HUES64 (cell line): ENCODE measurements around the gene RBFOX1.

ENCODE experiments used
- H3K27ac ChIP-seq: 2 replicates; pipeline ENCODE4 v1.7.0; 2013; ENCODE audit warnings: low read depth, low read length, inconsistent platforms
- H3K27me3 ChIP-seq: 2 replicates; pipeline ENCODE4 v1.6.1; 2013; ENCODE audit warnings: mild to moderate bottlenecking, low read length; ENCODE audit not compliant: insufficient read depth
- H3K36me3 ChIP-seq: 2 replicates; pipeline ENCODE4 v1.6.1; 2013; ENCODE audit warnings: mild to moderate bottlenecking, low read length; ENCODE audit not compliant: insufficient read depth
- H3K4me1 ChIP-seq: 2 replicates; pipeline ENCODE4 v1.6.1; 2013; ENCODE audit warnings: mild to moderate bottlenecking, low read length, moderate library complexity; ENCODE audit not compliant: insufficient read depth
- H3K4me3 ChIP-seq: 2 replicates; pipeline ENCODE4 v1.5.1; 2013; ENCODE audit warnings: mild to moderate bottlenecking, low read length, moderate library complexity
- H3K9ac ChIP-seq: 2 replicates; pipeline ENCODE4 v1.6.1; 2013; ENCODE audit warnings: mild to moderate bottlenecking, low read depth, low read length
- H3K9me3 ChIP-seq: 2 replicates; pipeline ENCODE4 v1.6.1; 2013; ENCODE audit warnings: low read depth, low read length; ENCODE audit not compliant: insufficient read depth
- WGBS: fragments of 150-250, 120-280 bp; methylation state at CpG from one replicate; pipeline ENCODE4 v1.1.7; 2013; ENCODE audit warnings: missing lambda C conversion rate; 5-methylcytosine and 5-hydroxymethylcytosine counted together

RBFOX1 gene

DNA sequence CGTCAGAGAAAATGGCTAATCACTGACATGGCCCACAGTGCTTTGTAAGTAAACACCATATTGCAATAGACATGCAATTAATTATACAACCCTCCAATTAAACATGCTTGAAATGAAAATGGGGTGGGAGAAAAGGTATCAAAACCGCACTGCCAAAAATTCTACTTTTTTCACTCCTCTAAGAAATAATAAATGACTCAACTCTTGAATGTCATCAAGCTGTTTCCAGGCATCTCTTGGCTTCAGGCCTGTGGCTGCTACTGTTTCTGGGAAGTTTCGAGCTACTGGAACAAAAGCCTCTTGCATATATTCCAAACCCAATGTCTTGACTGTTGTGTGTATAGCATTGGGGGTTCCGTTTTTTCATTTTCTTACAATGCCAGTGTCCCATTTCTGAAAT lies 412.6 kb downstream of the RBFOX1 start:
- Histone ChIP-seq H3K9ac (no peak overlapping the region), H3K27me3 (no peaks in the 10 kb centered on the region), H3K9me3 (no peaks in the 10 kb centered on the region), H3K4me1 (peaks cover 3% of the 10 kb centered on the region; the same call in 1 of the 2 replicates), H3K27ac (no peak overlapping the region), H3K4me3 (no peak overlapping the region), H3K36me3 (no peaks in the 10 kb centered on the region)
- WGBS, result 77% methylated on average over 4 of the region's 4 CpGs

- Histone ChIP-seq H3K36me3 (no peaks in the 10 kb centered on the region), H3K27me3 (no peaks in the 10 kb centered on the region), H3K4me1 (peaks cover 3% of the 10 kb centered on the region; the same call in 1 of the 2 replicates), H3K4me3 (no peak overlapping the region), H3K9me3 (no peaks in the 10 kb centered on the region), H3K9ac (no peak overlapping the region), H3K27ac (no peak overlapping the region)
- WGBS, result 84% methylated on average over 3 of the region's 3 CpGs
Measured at GRCh38 chr16:7746941-7747340, 414.3 kb downstream of the RBFOX1 start.

GRCh38 chr16:7748522-7748921 lies 415.9 kb downstream of the RBFOX1 start:
- 96% methylated on average over 3 of the region's 4 CpGs for WGBS
- no peak overlapping the region for H3K9ac ChIP-seq
- H3K4me3 ChIP-seq, result no peak overlapping the region
- H3K9me3 ChIP-seq, result no peaks in the 10 kb centered on the region
- H3K27me3 ChIP-seq, result no peaks in the 10 kb centered on the region
- peaks cover 3% of the 10 kb centered on the region; the same call in 1 of the 2 replicates for H3K4me1 ChIP-seq
- no peak overlapping the region for H3K27ac ChIP-seq
- no peaks in the 10 kb centered on the region for H3K36me3 ChIP-seq

DNA sequence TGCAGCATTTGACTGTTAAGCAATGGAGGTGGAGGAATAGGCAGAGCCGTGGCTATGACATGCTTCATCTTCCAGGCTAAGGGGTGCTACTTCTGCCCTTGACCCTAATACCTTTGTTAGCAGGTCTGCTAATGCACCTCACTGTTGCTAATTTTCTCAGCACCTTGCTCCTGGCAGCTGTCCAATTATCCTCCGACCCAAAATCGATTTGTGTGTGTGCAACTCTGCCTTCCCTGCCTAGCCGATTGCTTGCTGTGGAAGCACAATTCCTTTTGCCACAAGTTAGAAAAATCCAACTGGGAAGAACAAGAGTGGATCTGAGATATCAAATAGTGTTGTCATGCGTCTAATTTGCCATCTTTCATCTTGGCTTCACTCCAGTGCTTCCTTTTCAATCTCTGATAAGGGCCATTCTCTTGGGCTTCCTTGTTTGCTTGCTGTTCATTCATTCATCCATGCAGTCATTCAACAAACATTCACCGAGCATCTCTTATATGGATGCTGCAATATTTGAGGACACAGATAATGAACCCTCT lies 422.8 kb downstream of the RBFOX1 start:
- Histone ChIP-seq H3K27ac (no peak overlapping the region), H3K27me3 (no peaks in the 10 kb centered on the region), H3K4me1 (peaks cover 15% of the 10 kb centered on the region; the same call in 1 of the 2 replicates), H3K36me3 (no peaks in the 10 kb centered on the region), H3K9ac (no peak overlapping the region), H3K9me3 (no peaks in the 10 kb centered on the region), H3K4me3 (no peak overlapping the region)
- 90% methylated on average over 6 of the region's 6 CpGs for WGBS
